Ammon's horn (tissue), 1 donor: Measurements from ENCODE around the gene CD86.
"Not testable (repeated sequence)": the region's sequence is repeated elsewhere in the genome, so short reads cannot be mapped to it uniquely, and the experiment has no call there.

ENCODE experiments used
- DNase-seq: peaks from one replicate; pipeline ENCODE4 v3.0.0-alpha.2; 2016; ENCODE audit warnings: low spot score

CD86 gene, protein sequence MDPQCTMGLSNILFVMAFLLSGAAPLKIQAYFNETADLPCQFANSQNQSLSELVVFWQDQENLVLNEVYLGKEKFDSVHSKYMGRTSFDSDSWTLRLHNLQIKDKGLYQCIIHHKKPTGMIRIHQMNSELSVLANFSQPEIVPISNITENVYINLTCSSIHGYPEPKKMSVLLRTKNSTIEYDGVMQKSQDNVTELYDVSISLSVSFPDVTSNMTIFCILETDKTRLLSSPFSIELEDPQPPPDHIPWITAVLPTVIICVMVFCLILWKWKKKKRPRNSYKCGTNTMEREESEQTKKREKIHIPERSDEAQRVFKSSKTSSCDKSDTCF

DNA sequence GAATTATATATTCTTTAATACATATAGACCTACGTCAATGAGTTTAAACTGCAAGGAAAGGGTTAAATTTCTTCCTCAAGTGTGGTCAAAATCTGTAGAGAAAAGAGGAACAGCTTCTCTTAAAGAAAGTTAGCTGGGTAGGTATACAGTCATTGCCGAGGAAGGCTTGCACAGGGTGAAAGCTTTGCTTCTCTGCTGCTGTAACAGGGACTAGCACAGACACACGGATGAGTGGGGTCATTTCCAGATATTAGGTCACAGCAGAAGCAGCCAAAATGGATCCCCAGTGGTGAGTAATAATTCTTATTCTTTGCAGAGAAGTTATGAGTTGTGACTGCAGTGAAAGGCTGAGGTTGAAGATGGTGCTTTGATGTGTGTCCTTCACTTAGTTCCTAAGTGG, at the start of gene CD86:
CD86 (plus strand) TSS at position 148 of the 400 bp plus-strand sequence; CDS start at position 276, 128 bp downstream.
- peak; percentile 57 for DNase-seq

DNA sequence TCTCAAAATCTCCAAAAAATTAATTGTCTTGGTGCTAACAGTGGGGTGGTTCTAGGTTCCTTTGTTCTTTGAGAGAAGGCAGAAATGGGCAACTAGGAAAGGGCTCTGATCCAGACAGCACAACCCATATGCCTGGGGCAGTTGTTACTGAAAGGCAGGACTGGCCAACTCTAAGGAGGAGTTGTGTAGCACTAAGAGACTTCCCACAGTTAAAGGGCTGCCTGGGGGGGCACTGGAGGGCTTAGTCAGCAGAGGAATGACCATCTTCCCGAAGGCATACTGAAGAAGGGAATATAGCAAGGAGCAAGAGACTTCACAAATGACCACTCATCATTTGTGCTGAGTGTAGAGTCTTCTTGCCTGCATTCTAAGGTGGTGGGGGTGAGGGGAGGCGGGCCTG, 48.9 kb upstream of the CD86 start:
- no peak for DNase-seq

DNA sequence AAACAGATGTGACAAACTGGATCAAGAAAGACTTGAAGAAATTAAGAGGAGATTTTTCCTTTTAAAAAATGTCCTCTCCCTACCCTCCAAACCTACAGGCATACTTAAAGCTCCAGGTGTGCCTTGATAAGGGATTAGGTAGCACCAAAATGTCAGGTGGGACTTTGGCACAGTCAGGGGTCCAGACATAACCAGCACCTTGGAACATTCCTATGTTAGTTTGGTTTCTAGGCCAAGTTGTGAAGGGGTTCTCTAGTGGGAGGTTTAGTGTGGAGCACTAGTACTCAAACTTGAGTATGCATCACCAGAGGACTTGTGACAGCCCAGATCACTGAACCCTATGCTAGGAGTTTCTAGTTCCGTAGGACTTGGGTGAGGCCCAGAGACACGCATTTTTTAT, 47.0 kb upstream of the CD86 start:
- no peak for DNase-seq

DNA sequence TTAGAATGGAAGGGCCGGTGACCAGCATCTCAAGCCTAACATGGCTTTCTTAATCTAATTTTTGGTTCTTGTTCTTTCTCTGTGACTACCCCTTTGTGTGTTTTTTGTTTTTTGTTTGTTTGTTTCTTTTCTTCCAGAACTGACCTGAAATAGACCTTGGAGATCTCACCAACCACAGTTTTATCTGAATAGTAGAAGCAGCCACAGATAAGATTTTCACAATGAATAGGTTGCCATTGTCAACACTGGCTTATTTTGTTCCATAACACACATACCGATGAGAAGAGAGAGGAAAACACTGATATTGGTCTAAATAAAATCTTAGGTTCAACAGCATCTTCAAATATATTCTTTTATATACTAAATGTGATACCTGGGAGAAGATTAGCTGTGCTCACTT, 44.7 kb upstream of the CD86 start:
- no peak for DNase-seq

DNA sequence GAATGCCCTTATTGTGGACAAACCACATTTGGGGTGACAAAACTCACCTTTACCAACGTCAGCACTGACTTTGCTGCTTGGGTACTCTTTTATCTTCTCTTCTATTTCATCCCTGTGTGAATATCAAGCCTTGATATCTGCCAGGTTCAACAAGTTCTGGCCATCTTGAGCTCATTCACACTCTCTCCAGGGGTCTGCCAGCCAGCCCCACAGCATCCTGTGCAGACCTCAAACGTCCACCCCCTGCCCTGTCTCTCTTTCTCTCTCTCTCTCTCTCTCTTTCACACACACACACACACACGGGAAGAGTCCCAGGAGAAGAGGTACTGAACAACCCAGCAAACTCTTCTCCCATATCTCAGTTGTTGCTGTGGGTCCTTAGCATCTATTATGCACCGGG, 43.8 kb upstream of the CD86 start:
- no peak for DNase-seq

DNA sequence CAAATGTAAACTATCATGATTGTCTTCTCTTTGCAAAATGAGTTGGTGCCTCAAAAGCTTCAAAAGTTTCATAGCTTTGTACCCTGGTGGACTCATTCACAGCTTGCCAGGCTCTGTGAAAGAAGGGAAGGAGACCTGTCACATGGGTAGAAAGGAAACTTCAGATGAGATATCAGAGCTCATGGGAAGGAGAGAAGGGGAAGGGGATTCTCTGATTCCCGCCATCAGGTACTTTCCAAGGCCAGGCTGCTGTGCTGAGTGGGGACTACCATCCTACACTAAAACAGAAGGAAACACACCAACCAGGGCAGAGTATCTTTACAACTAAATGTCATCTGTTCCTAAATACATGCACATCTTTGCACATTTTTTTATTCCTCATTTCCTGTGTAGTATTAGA, 42.3 kb upstream of the CD86 start:
- DNase-seq, result no peak

DNA sequence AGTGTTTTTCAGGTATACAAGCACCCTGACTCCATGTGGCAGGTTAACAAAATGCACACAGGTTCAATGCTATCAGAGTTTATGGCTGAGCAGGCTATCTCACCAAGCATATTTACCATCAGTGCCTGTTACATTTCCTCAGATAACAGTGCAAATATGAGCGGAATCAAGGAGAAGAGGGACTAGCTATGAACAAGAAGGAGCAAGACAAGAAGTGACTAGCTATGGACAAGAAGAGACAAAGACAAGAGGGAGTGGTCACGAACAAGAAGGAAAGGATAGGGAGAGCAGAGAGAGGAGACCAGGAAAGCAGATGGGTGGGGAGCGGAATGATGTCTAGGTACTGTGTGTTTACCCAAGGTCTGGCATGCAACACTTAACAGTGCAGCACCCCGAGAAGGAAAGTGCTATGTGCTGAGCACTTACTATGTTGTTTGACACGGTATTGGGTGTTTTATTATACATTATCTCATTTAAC, 41.7 kb upstream of the CD86 start:
- no peak for DNase-seq

DNA sequence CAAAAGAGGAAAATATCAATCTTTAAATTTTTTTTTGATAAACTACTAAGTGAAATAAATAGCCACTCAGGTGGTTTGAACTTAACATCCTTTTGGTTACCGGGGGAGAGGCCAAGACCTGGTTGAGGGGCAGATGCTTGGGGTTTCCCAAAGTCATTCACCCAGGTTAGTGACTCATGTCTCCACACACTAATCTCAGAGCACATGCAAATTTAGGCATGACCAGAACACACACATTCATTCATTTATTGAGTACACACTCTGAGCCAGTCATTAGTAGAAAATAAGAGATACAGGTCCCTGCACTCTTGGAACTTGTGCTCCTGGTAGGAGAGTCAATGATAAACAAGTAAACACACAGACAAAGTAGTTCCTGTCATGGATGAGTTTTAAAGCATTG, 40.4 kb upstream of the CD86 start:
- DNase-seq, result no peak

DNA sequence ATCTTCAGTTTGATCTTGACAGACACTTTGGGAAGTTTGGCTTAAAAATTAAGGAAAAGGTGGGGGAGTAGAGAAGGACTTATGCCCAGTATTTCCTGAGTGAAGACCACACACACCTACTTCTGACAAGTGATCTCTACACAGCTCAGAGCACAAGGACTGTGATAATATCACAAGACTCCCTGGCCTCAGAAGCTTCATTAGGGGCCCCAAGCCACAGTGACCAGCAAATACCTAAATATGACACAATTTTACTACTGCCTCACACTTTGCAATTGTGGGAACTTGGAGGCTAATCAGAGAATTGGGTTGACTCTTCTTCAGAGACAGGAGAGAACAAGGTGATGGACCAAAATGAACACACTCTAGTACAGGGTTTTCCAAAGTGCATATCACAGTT, 35.7 kb upstream of the CD86 start:
- no peak for DNase-seq

DNA sequence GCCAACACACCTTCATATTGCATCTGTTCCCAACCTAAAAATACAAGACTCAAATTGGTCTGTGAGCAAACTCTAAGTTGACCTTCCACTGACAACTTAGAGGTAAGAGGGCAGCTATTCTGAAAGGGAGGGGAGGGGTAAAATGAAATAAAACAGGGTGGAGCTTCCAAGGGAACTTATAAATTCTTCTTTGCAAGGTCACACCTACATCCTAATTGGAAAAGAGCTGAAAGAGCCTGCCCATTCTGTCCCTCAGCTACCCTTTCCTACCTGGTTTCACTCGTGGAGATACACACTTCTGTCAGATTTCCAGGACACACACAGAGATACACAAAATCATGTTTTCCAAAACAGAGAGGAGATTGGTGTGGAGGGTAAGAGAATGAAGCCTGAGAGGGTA, 34.1 kb upstream of the CD86 start:
- no peak for DNase-seq

DNA sequence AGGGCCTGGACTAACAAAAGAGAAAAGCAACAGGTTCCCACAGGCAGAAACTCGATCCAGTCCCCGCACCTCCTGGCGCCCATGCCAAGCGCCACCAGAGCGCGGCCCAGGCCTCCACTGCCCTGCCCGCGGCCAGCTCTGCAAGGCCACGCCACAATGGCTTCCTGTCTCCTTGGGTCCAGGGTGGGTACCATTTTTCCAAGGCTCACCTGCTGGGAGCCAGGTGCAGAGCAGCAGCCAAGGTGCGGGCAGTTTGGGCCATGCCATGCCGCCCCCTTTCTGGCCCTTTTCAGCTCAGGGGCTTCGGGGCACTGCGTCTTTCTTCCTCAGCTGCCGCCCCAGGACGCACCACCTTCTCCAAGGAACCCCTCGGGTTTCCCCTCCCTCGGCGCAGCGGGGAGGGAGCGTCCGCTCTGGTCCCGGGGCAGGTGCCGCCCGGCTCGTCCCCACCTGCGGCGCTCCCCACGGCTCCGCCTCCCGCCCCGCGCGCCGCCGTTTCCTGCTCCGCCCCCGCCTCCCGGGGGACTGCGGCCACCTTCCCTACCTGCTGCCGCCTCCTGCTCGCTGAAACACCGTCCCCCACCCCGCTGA, 33.3 kb upstream of the CD86 start, which contains the start of gene ILDR1:
ILDR1 (minus strand) TSS at position 437 of the 591 bp plus-strand sequence; CDS start at position 267, 170 bp downstream.
- DNase-seq, result no peak

DNA sequence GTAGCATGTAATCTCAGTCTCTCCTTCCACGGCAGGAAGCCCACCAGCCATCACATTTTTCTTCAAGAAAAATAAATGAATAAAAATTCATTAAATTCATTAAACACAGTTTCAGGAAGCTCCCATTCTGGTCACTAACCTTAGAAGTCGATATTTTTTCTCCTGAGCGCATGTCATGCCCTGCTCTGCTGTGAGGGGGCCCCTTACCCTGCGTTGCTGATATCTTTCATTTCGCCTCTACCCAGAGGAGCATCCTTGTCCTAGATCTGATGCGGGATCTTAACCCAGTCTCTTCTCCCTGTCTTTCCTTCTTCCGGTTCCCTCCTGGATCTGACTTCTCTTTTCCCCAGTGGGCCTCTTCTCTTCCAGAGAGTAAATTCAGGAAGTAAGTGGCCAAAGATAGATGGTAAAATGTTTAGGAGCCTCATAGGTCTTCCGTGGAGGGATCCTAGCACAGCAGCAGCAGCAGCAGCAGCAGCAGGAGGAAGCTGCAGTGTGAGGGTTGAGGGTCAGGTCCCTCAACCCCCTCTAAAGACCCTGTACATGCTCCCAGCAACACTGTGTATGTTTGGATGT, 31.7 kb upstream of the CD86 start:
- no peak for DNase-seq

DNA sequence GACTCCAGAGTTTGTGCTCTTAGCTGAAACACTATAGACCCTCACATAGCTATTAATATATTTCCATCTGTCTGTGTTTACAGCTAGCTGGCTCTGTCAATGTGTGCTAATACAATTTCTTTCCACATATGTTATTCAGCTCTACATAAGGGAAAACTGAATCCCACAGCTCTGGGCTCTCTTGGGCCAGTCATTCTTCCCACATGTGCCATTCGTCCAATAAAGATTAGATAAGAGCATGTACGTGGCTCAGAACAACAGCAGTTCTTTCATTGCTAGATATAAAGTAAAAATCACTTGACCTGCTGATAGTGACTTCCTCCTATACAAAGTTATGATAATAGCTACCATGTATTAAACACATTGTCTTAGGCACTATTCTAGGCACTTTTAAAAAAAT, 30.4 kb upstream of the CD86 start:
- no peak for DNase-seq

DNA sequence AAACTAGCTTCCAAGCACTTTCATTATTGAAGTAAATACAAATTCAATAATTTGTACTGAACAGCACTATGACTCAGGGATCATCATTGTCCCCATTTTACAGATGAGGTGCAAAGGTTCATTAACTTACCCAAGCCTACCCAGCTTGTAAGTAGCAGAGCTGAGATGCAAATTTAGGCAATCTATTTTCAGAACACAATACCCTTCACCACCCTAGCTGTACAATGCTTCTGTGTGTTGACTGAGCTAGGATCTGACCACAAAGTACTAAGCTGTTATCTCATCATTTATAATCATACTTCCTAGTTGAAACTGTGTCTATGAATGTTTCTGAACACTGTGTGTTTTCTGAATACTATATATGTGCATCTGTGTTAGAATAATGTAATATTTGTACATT, 29.9 kb upstream of the CD86 start:
- no peak for DNase-seq

DNA sequence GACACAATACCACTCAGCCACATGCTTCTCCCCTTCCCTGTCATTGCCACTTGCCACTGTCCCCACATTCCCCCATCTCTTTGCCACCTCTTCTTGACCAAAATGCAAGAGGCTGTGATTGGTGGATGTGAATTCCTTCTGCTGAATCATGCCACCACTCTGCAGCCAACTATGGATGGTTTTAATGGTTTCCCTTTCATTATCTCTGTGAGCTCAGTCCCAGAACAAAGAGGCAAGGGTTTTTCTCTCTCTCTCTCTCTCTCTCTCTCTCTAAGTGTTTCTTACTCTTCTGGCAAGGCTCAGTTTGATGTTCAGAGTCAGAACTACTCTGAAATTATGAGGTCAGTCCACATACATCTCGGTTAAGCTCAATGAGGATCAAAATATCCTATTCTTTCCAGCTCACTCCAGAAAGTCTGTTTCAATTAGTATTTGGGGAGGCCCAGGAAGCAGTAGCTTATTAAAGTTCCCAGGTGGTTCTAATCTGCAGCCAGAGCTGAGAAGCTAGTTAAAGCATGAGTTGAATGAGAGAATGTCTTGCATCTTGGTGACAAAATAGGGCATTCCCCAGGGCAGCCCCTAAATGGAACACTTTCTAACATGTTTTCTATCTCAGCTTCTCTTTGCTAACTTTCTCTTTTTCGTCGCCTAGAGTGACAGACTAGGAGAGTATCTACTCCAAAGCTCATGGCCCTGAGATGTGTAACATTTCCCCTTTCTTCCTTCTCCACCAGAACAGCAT, 24.6 kb upstream of the CD86 start:
- no peak for DNase-seq

DNA sequence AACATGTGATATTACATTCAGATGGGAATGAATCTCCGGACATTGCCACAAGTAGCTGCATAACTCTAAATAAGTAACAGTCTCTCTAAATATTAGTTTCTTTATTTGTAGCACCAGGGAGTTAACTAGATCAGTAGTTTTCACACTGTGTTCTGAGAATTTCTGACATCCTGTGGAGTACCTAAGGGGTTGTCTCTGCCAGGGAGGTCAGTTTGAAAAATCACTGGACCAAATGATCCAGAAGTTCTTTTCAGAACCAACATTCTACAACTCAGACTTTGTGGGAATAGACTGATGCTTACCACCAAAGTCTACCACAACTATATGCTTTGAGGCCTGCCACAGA, 24.1 kb upstream of the CD86 start:
- DNase-seq, result no peak

DNA sequence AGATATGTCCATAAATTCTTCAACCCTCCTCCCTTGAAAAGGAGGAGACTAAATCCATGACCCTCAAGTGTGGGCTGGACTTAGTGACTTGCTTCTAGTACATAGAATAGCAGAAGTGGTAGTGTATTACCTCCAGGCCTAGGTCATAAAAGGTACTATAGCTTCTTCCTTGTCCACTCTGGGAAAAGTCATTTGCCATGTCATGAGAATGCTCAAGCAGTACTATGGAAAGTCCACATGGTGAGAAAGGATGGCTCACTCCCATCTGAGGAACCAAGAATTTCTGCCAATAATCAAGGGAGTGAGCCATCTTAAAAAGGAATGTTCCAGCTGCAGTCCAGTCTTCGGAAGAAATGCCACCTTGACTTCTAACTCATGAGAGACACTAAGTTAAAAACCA, 22.6 kb upstream of the CD86 start:
- no peak for DNase-seq

DNA sequence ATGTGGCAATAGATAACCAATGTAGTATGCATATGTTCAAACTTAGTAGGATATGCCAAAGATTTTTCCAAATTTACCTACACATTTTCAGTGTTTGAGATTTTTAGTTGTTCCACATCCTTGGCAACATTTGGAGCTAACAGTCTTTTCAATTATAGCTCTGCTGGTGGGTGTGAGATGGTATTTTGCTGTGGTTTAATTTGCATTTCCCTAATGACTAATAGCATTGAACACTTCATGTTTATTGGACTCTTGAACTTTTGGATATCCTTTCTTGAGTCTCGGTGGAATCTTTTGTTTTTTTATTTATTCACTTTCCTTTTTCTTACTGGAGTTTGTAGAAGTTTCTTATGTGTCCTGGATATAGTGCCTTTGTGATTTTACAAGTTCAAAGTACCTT, 22.1 kb upstream of the CD86 start:
- no peak for DNase-seq

DNA sequence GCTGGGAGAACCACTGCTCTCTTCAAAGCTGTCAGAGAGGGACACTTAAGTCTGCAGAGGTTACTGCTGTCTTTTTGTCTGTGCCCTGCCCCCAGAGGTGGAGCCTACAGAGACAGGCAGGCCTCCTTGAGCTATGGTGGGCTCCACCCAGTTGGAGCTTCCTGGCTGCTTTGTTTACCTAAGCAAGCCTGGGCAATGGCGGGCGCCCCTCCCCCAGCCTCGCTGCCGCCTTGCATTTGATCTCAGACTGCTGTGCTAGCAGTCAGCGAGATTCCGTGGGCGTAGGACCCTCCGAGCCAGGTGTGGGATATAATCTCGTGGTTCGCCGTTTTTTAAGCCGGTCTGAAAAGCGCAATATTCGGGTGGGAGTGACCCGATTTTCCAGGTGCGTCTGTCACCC, 7.9 kb upstream of the CD86 start:
- DNase-seq, result not testable (repeated sequence)

DNA sequence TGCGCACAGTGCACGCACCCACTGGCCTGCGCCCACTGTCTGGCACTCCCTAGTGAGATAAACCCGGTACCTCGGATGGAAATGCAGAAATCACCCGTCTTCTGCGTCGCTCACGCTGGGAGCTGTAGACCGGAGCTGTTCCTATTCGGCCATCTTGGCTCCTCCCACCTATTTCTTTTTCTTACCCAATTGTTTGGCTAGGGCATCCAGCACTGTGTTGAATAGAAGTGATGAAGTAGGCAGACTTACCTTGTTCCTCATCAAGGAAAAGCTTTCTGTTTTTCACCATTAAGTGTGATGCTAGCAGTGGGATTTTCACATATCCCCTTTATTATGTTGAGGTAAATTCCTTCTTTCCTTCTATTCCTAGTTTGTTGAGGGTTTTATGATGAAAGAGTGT, 7.4 kb upstream of the CD86 start:
- not testable (repeated sequence) for DNase-seq

DNA sequence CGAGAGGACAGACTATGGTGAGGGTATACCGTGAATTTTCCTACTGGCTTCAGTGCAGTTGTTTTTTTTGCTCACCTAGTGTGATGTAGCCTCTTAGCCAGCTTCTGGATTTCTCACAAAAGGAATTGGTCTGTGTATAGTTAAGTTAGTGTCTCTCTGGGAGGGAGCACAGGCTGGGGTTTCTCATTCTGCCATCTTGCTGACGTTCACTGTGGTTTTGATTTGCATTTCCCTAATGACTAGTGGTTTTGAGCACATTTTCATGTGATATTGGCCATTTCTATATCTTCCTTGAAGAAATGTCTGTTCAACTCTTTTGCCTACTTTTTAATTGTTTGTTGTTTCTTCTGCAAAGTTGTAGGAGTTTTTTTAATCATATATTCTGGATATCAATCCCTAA, 2.2 kb upstream of the CD86 start:
- DNase-seq, result no peak

DNA sequence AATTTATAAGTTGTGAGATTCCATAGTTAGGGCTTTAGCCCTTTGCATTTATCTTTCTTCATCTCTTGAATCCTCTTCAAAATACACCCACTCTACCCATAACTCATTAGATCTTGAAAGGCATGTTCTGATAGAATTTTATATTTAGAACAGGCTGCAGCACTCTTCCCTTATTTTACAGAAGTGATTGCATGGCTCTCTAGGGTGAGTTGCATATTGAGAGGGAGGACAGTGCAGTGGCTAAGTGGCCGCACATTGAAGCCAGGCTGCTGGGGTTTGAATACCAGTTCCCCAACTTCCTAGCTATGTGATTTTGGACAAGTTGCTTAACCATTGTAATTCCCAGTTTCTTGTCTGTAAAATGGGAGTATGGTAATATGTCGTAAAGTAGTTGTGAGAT, 2.5 kb downstream of the CD86 start:
- DNase-seq, result no peak

DNA sequence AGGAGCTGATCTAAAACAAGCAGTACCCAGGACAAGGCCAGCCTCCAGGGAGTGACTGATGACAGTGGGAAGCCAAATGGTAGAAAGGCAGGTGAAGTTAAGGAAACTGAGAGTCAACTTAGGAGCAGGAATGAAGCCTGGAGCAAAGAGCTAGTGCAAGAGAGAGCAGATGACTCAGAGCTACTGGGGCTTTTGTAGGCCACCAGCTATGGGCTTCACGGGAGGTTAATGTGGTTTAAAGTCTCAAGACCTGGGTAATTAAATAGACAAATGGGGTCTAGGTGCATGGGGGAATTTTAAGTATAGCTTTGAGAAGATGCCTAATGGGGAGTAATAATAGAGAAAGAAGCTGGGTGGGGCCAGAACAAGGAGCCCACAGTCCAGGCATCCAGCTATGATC, 3.1 kb downstream of the CD86 start:
- DNase-seq, result no peak
